Head of caudate nucleus (tissue), 42 donors: ENCODE data around the gene OCSTAMP.

ENCODE experiments used
- DNase-seq, 42 donors: peaks; one replicate each; pipeline versions ENCODE4 v3.0.0 to v3.0.0-alpha.2; 2020 to 2021; ENCODE audit warnings: mixed read lengths in 7 of 42
- intact Hi-C: fragments of 100-400 bp; cut with DNase I; formaldehyde crosslinking; loops from one replicate; pipeline ENCODE4 v1.15.0; 2022

The OCSTAMP gene

GRCh38 chr20:46550461-46550860, at the start of gene OCSTAMP:
Gene OCSTAMP (minus strand): TSS chr20:46550654. CDS start chr20:46550560, 94 bp downstream.
- DNase-seq, result no peak
- intact Hi-C loops, result no loop called here

GRCh38 chr20:46599227-46599987, 49.0 kb upstream of the OCSTAMP start:
- DNase-seq, result no peak
- intact Hi-C loops, result no loop called here

GRCh38 chr20:46595933-46596332, 45.5 kb upstream of the OCSTAMP start:
- intact Hi-C loops, result no loop called here
- DNase-seq, result no peak

GRCh38 chr20:46594725-46595124, 44.3 kb upstream of the OCSTAMP start:
- DNase-seq, result no peak
- intact Hi-C loops, result no loop called here

- no peak for DNase-seq
- intact Hi-C loops, result no loop called here
Observed at GRCh38 chr20:46592580-46593362, 42.3 kb upstream of the OCSTAMP start.

GRCh38 chr20:46590443-46590842, 40.0 kb upstream of the OCSTAMP start:
- intact Hi-C loops, result no loop called here
- DNase-seq, result no peak

- intact Hi-C loops, result no loop called here
- no peak for DNase-seq
Observed at GRCh38 chr20:46588532-46589511, 38.4 kb upstream of the OCSTAMP start.

GRCh38 chr20:46587986-46588385, 37.5 kb upstream of the OCSTAMP start:
- intact Hi-C loops, result no loop called here

GRCh38 chr20:46586724-46587123, 36.3 kb upstream of the OCSTAMP start:
- intact Hi-C loops, result no loop called here
- no peak for DNase-seq

More at GRCh38 chr20:46587986-46588385, 37.5 kb upstream of the OCSTAMP start:
- no peak for DNase-seq

- intact Hi-C loops, result no loop called here
- DNase-seq, result no peak
Observed at GRCh38 chr20:46584508-46584907, 34.1 kb upstream of the OCSTAMP start.

GRCh38 chr20:46583411-46584214, 33.2 kb upstream of the OCSTAMP start:
- intact Hi-C loops, result no loop called here
- peak in 30 of 42 donors; percentile 13 to 84 (median 51) for DNase-seq

- intact Hi-C loops, result no loop called here
- no peak for DNase-seq
Observed at GRCh38 chr20:46582648-46583047, 32.2 kb upstream of the OCSTAMP start.

GRCh38 chr20:46581391-46581790, 30.9 kb upstream of the OCSTAMP start:
- DNase-seq, result no peak
- intact Hi-C loops, result no loop called here

GRCh38 chr20:46580613-46581205, 30.3 kb upstream of the OCSTAMP start:
- intact Hi-C loops, result no loop called here
- DNase-seq, result no peak

- intact Hi-C loops, result no loop called here
- DNase-seq, result no peak
Observed at GRCh38 chr20:46578745-46579144, 28.3 kb upstream of the OCSTAMP start.

- DNase-seq, result no peak
- intact Hi-C loops, result no loop called here
Observed at GRCh38 chr20:46576774-46577395, 26.4 kb upstream of the OCSTAMP start.

- no peak for DNase-seq
- intact Hi-C loops, result no loop called here
Observed at GRCh38 chr20:46575937-46576461, 25.5 kb upstream of the OCSTAMP start.
